Fibroblast of lung (primary cell): ENCODE data around the gene TSPAN9.

Experiments
- CTCF ChIP-seq, 2 donors: IDR thresholded peaks in 1 of 2; conservative IDR thresholded peaks in 1 of 2; 1 replicate in 1 of 2; 2 replicates in 1 of 2; pipeline ENCODE4 v1.5.1; 2011 to 2012; ENCODE audit warnings: low read length in 2 of 2, control low read depth in 1 of 2, inconsistent platforms in 1 of 2, low read depth in 1 of 2, mild to moderate bottlenecking in 1 of 2
- EZH2 ChIP-seq: IDR thresholded peaks from 2 replicates; pipeline ENCODE4 v1.5.1; 2012; ENCODE audit warnings: low read length, control low read depth, mild to moderate bottlenecking; ENCODE audit errors: missing control alignments

GRCh38 chr12:3246253-3246652, 169.1 kb downstream of the TSPAN9 start:
- TF ChIP-seq CTCF (conservative IDR thresholded peaks at IDR 0.05 in 1 of 2, IDR thresholded peaks at IDR 0.05 in 1 of 2; ENCODE audit: low read depth in 1 of 2, low read length in 2 of 2) (no peak), EZH2 (no peak)
